VCaP (cell line): Measurements from ENCODE around the gene GNPTAB.

Experiments
- H3K27ac ChIP-seq: fragments of 450-650 bp; 2 replicates; pipeline ENCODE4 v1.5.1; 2017
- TF ChIP-seq, protein P1 (sequence below): fragments of 450-650 bp; conservative IDR thresholded peaks from 2 replicates; pipeline ENCODE4 v1.5.1; 2017; ENCODE audit warnings: mild to moderate bottlenecking, moderate library complexity

The GNPTAB gene

DNA sequence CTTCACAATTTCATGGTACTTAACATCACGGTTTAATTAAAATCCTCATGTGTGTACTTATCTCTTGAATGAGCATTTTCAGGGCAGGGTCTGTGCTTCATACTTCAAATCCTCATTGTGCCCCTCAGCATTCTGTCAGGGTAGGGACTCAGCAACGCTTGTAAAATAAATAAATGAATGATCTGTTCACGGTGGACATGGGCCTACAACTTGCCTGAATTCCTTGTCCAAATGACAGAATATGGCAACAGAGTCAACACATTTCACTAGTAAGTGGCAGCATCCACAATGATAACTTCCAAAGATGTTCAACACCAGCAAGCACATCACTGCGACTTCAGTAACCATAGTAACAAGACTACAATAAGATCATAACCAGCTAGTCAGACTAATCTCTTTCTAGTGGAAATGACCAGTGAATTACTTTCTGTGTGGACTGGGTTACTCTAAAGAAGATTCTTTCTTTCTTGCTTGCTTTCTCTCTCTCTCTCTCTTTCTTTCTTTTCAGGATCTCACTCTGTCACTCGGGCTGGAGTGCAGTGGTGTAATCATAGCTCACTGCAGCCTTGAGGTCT lies 14.5 kb upstream of the GNPTAB start:
- H3K27ac ChIP-seq: no peak overlapping the region
- TF ChIP-seq, protein P1, sequence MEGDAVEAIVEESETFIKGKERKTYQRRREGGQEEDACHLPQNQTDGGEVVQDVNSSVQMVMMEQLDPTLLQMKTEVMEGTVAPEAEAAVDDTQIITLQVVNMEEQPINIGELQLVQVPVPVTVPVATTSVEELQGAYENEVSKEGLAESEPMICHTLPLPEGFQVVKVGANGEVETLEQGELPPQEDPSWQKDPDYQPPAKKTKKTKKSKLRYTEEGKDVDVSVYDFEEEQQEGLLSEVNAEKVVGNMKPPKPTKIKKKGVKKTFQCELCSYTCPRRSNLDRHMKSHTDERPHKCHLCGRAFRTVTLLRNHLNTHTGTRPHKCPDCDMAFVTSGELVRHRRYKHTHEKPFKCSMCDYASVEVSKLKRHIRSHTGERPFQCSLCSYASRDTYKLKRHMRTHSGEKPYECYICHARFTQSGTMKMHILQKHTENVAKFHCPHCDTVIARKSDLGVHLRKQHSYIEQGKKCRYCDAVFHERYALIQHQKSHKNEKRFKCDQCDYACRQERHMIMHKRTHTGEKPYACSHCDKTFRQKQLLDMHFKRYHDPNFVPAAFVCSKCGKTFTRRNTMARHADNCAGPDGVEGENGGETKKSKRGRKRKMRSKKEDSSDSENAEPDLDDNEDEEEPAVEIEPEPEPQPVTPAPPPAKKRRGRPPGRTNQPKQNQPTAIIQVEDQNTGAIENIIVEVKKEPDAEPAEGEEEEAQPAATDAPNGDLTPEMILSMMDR: no peak

DNA sequence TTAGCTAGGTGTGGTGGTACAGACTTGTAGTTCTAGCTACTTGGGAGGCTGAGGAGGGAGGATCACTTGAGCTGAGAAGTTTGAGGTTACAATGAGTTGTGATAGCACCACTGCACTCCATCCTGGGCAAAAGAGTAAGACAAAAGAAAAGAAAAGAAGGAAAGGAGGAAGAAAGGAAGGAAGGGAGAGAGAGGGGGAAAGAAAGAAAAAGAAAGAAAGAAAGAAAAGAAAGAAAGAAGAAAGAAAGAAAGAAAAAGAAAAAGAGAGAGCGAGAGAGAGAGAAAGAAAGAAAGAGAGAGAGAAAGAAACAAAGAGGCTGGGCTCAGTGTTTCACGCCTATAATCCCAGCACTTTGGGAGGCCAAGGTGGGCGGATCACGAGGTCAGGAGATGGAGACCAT lies 10.3 kb upstream of the GNPTAB start:
- TF ChIP-seq, protein P1: no peak
- no peak overlapping the region for H3K27ac ChIP-seq

DNA sequence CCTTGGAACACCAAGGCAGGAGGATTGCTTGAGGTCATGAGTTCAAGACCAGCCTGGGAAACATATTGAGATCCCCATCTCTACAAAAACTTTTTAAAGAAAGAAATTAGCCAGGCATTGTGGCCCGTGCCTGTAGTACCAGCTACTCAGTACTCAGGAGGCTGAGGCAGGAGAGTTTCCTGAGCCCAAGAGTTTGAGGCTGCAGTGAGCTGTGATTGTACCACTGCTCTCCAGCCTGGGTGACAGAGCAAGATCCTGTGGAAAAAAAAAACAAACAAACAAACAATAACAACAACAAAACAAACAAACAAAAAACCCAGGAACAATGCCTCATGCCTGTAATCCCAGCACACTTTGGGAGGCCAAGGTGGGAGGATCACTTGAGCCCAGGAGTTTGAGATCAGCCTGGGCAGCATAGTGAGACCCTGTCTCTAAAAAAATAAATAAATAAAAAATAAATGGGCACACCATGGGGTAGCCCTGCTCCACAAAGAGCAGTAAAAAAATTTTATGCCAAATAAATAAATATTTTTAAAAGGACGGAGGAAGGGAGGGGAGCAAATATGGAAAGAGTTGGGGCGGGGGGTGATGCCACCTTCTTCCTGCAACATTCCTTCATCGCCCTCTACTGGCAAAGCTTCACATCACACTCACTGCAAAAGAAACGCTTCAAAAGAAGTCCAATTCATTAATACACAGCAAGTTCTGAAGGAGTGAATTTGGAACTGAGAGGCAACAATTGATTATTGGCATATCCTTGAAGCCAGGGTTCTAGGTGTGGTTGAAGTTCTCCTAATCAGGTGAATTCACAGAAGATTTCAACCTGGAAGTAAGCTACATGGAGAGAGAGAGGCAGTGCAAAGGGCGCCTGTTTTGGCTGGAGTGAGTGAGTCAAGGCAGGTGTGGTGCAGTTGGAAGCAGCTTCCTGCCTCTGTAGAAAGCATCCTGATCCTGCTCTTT lies 8.8 kb upstream of the GNPTAB start:
- H3K27ac ChIP-seq: no peak overlapping the region
- TF ChIP-seq, protein P1: peak; percentile 97

DNA sequence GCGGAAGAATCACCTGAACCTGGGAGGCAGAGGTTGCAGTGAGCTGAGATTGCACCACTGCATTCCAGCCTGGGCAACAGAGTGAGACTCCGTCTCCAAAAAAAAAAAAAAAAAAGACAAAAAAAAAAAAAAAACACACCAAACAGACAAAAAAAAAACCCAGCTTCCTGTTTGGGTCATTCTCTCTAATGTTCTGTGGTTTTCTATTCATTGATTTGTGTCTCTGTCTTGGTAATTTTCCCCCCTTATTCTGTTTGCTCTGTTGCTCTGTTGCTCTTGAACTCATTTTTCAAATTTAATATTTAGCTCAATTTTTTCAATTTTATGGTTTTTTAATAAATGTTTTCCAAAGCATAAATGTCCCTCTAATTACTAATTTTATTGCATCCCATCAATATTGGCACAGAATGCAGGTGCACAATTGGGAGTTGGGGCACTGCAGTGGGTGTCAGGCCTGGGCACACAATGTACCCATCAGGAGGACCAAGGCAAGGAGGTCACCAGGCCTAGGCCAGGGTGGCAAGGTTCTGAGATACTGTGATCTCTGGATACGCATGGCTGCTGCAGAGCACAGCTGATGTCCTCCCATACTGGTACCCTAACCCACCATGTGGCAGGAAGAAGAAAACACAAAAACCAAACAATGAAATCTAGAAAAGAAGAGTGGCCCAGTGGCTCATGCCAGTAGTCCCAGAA lies 8.0 kb upstream of the GNPTAB start:
- TF ChIP-seq, protein P1: no peak
- no peak overlapping the region for H3K27ac ChIP-seq

DNA sequence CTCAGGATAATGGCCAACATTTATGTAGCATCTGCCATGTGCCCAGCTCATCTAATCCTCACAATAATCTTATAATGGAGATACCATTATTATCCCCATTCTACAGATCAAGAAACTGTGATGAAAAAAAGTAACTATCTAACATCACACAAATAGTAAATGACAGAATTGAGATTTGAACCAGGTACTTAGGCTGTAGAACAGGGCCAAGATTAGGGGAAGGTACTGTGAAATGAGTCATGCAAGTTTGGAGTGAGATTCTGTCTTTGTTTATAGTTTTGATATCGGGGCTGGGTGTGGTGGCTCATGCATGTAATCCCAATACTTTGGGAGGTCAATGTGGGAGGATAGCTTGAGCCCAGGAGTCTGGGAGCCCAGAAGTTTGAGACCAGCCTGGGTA lies 1.3 kb upstream of the GNPTAB start:
- TF ChIP-seq, protein P1: no peak
- H3K27ac ChIP-seq: no peak overlapping the region

DNA sequence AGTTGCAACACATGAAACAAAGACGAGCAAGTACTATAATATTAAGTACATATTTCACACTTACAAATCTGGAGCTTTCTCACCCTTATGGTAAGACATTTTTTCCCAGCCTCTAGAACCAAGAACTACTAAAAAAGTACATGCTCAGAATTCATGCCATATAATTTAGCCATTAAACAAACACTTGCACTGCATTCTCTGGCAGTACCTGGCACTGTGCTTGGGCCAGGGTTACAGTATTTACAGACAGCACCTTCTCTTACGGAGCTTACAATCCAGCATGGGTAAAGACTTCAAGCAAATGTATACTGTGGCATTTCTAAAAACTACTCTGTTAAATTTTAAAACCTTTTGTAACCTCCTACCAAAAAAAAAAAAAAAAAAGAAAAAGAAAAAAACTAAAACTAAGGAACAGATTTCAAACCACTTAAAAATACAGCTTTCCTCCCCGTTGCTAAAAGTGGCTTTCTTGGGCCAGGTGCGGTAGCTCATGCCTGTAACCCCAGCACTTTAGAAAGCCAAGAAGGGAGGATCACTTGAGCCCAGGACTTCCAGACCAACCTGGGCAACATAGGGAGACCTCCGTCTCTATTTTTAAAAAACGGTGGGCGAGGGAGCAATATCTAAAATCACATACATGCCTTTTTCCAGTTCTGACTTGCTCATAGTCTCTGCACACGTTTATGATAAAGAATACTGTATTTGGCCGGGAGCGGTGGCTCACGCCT lies 956 bp downstream of the GNPTAB start:
- TF ChIP-seq, protein P1: no peak
- peak overlapping the region; percentile 85 for H3K27ac ChIP-seq
